HCT116 (cell line): ENCODE data around the gene SCARB1. TPM values are rescaled to one million over a fixed set of nuclear protein-coding genes. Genes with fewer than 3 reads are reported as not detected.

Experiments used
- ATAC-seq: fragments of 200-7000 bp; cut with Tn5 transposase; 2 replicates; pipeline ENCODE4 v1.9.1; 2020; ENCODE audit warnings: mild to moderate bottlenecking, moderate library complexity
- BruUV-seq: library from RNA; stranded (reverse); fragments of 400-500 nt; replicated peaks from 2 replicates; lab custom pipeline; 2021; lab: Mats Ljungman, UMichigan
- CTCF ChIA-PET: fragments of 300-600 bp; sonication (Branson Sonifier 250); formaldehyde crosslinking; loops from one replicate; lab custom pipeline; 2021; ENCODE audit warnings: antibody characterized with exemption; lab: Charles Lee
- POLR2A ChIA-PET: fragments of 300-600, 350-600 bp; sonication (Branson Sonifier 250); formaldehyde crosslinking; loops from one replicate; lab custom pipeline; 2021; ENCODE audit warnings: antibody characterized with exemption; lab: Charles Lee
- RAD21 ChIA-PET, 2 experiments: fragments of 300-600 bp; sonication (Branson Sonifier 250); formaldehyde crosslinking; loops; one replicate each; lab custom pipeline; 2023; ENCODE audit warnings: low total read pairs in 2 of 2; ENCODE audit not compliant: uncharacterized antibody in 2 of 2, unreplicated experiment in 2 of 2, low non-redundant PET in 1 of 2; lab: Charles Lee
- DNase-seq: peaks from one replicate; pipeline ENCODE4 v3.0.0-alpha.2; 2010; ENCODE audit warnings: low read depth, low spot score
- H2AFZ ChIP-seq: fragments of 200-600 bp; shearing (Covaris generic), sonication (generic); 2 replicates; pipeline ENCODE4 v1.6.1; 2017; ENCODE audit warnings: low read depth, mixed run types, mixed read lengths, antibody characterized with exemption, low read length; ENCODE audit not compliant: poor library complexity, severe bottlenecking
- H3K27ac ChIP-seq: 2 replicates; pipeline ENCODE4 v1.5.1; 2012; ENCODE audit warnings: low read depth, low read length
- H3K27me3 ChIP-seq: fragments of 200-600 bp; sonication (generic); 2 replicates; pipeline ENCODE4 v1.6.1; 2016; ENCODE audit warnings: mixed run types, low read length, mixed read lengths; ENCODE audit not compliant: insufficient read depth
- H3K36me3 ChIP-seq, 2 experiments: fragments of 200-500 bp in 1 of 2; fragments of 200-600 bp in 1 of 2; sonication (Bioruptor generic) in 1 of 2; sonication (generic) in 1 of 2; 2 replicates each; pipeline versions ENCODE4 v1.5.1 to v1.6.1; 2014 to 2016; ENCODE audit warnings: low read length in 2 of 2, inconsistent platforms in 1 of 2, mixed read lengths in 1 of 2, mixed run types in 1 of 2; ENCODE audit not compliant: insufficient read depth in 2 of 2, control insufficient read depth in 1 of 2
- H3K4me1 ChIP-seq, 2 experiments: fragments of 200-600 bp in 1 of 2; sonication (generic) in 1 of 2; 2 replicates each; pipeline versions ENCODE4 v1.5.1 to v1.6.1; 2012 to 2017; ENCODE audit warnings: low read length in 2 of 2, inconsistent platforms in 1 of 2, mild to moderate bottlenecking in 1 of 2, mixed read lengths in 1 of 2, mixed run types in 1 of 2, moderate library complexity in 1 of 2; ENCODE audit not compliant: insufficient read depth in 2 of 2, control insufficient read depth in 1 of 2
- H3K4me2 ChIP-seq: fragments of 200-600 bp; sonication (generic); 2 replicates; pipeline ENCODE4 v1.6.1; 2017; ENCODE audit warnings: mixed run types, low read length, mixed read lengths
- H3K4me3 ChIP-seq, 2 experiments: fragments of 200-600 bp in 1 of 2; sonication (generic) in 1 of 2; replicated peaks in 1 of 2; 2 replicates each; pipeline ENCODE4 v1.5.1; 2011 to 2016; ENCODE audit warnings: low read length in 2 of 2, control low read depth in 1 of 2, low read depth in 1 of 2, mild to moderate bottlenecking in 1 of 2, mixed read lengths in 1 of 2, mixed run types in 1 of 2
- H3K79me2 ChIP-seq: fragments of 200-600 bp; sonication (generic); 2 replicates; pipeline ENCODE4 v1.6.1; 2017; ENCODE audit warnings: mild to moderate bottlenecking, mixed run types, low read length, moderate library complexity, mixed read lengths; ENCODE audit not compliant: insufficient read depth
- H3K9ac ChIP-seq: fragments of 200-600 bp; sonication (generic); 2 replicates; pipeline ENCODE4 v1.6.1; 2016; ENCODE audit warnings: low read length, mixed read lengths
- H3K9me2 ChIP-seq: fragments of 200-600 bp; sonication (generic), shearing (Covaris generic); 2 replicates; pipeline ENCODE4 v1.6.1; 2017; ENCODE audit warnings: mixed run types, mild to moderate bottlenecking, moderate library complexity; ENCODE audit not compliant: insufficient read depth
- H3K9me3 ChIP-seq, 2 experiments: fragments of 200-500 bp in 1 of 2; fragments of 200-600 bp in 1 of 2; sonication (Bioruptor generic) in 1 of 2; sonication (generic) in 1 of 2; 2 replicates each; pipeline ENCODE4 v1.6.1; 2014 to 2017; ENCODE audit warnings: low read length in 2 of 2, mixed read lengths in 2 of 2, inconsistent platforms in 1 of 2, low read depth in 1 of 2, mild to moderate bottlenecking in 1 of 2, mixed run types in 1 of 2, moderate library complexity in 1 of 2; ENCODE audit not compliant: control insufficient read depth in 1 of 2, insufficient read depth in 1 of 2
- H4K20me1 ChIP-seq: fragments of 200-600 bp; sonication (generic), shearing (Covaris generic); 2 replicates; pipeline ENCODE4 v1.6.1; 2017; ENCODE audit warnings: mixed run types, mild to moderate bottlenecking, moderate library complexity; ENCODE audit not compliant: insufficient read depth
- EGR1 ChIP-seq: IDR thresholded peaks from 2 replicates; pipeline ENCODE4 v1.6.1; 2012; ENCODE audit warnings: low read depth
- ELF1 ChIP-seq: IDR thresholded peaks from 2 replicates; pipeline ENCODE4 v1.6.1; 2012; ENCODE audit warnings: low read depth, borderline replicate concordance
- FOSL1 ChIP-seq: IDR thresholded peaks from 2 replicates; pipeline ENCODE4 v1.6.1; 2012; ENCODE audit warnings: low read depth
- JUND ChIP-seq: IDR thresholded peaks from 2 replicates; pipeline ENCODE4 v1.6.1; 2012
- POLR2A ChIP-seq: IDR thresholded peaks from 2 replicates; pipeline ENCODE4 v1.7.0; 2011; ENCODE audit warnings: borderline replicate concordance; ENCODE audit not compliant: insufficient read depth, insufficient read length; ENCODE audit errors: extremely low read depth
- POLR2AphosphoS5 ChIP-seq: IDR thresholded peaks from 2 replicates; pipeline ENCODE4 v1.6.1; 2011; ENCODE audit warnings: mild to moderate bottlenecking, low read depth, low read length, moderate library complexity
- RAD21 ChIP-seq: IDR thresholded peaks from 2 replicates; pipeline ENCODE4 v1.6.1; 2012; ENCODE audit warnings: low read depth, mild to moderate bottlenecking
- SP1 ChIP-seq: IDR thresholded peaks from 2 replicates; pipeline ENCODE4 v1.6.1; 2012; ENCODE audit warnings: low read depth
- SRF ChIP-seq: IDR thresholded peaks from 2 replicates; pipeline ENCODE4 v1.6.1; 2012; ENCODE audit warnings: low read depth
- TCF7L2 ChIP-seq: IDR thresholded peaks from 2 replicates; pipeline ENCODE4 v1.7.0; 2011; ENCODE audit warnings: borderline replicate concordance, inconsistent platforms; ENCODE audit not compliant: insufficient read depth, insufficient read length; ENCODE audit errors: extremely low read depth
- ZFX ChIP-seq: fragments of 450-650 bp; IDR thresholded peaks from 2 replicates; pipeline ENCODE4 v1.6.1; 2017
- intact Hi-C: fragments of 100-400 bp; cut with micrococcal nuclease; formaldehyde crosslinking; loops from 2 replicates; pipeline ENCODE4 v1.10.0; 2022
- total RNA-seq: library from RNA; stranded (reverse); gene quantifications from one replicate; pipeline ENCODE4 v1.2.1, GENCODE V29; 2021; ENCODE audit not compliant: unreplicated experiment
- TF ChIP-seq, protein P1 (sequence below): IDR thresholded peaks from 2 replicates; pipeline ENCODE4 v1.6.1; 2012; ENCODE audit warnings: low read depth
- TF ChIP-seq, protein P2 (sequence below): IDR thresholded peaks from 2 replicates; pipeline ENCODE4 v1.6.1; 2012

The SCARB1 gene
- total RNA-seq, 1 experiment from 2014 or later = 95.5 TPM

DNA sequence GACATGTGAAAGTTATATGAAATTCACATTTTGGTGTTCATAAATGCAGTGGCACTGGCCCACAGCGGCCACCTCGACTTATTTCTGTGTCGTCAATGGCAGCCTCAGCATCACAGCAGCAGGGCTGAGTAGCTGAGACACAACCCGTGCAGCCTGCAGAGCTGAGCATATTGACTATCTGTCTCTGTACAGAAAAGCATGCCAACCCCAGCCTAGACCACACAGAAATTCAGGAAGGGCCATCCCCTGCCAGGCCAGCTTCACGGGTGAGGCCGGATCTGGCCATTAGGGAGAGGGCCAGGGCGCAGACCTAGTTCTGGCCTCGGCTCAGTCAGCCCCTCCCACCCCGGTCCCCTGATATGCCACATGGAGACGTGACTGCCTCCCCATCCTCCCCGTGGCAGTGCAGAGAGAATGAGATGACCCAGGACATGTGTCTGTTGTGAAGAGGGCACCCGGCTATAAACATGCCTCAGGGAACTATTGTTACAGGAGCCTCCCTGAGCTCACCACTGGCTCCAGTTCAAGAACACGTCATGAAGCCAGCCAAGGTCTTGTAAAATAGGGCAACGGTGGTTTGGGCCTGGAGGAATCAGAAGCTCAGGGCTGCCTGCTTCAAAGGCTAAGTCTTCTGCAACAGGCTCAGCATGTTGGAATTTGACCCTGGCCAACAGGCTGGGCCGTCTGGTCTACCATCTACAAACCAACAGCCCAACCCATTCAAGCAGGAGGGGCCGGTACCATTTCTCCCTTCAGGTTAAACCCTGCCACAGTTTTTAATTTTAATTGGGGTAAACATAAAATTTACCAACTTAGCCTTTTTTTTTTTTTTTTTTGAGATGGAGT, 25.5 kb downstream of the SCARB1 start (continued):
- TF ChIP-seq ELF1 (no peak), FOSL1 (peak; percentile 63), SRF (no peak)

DNA sequence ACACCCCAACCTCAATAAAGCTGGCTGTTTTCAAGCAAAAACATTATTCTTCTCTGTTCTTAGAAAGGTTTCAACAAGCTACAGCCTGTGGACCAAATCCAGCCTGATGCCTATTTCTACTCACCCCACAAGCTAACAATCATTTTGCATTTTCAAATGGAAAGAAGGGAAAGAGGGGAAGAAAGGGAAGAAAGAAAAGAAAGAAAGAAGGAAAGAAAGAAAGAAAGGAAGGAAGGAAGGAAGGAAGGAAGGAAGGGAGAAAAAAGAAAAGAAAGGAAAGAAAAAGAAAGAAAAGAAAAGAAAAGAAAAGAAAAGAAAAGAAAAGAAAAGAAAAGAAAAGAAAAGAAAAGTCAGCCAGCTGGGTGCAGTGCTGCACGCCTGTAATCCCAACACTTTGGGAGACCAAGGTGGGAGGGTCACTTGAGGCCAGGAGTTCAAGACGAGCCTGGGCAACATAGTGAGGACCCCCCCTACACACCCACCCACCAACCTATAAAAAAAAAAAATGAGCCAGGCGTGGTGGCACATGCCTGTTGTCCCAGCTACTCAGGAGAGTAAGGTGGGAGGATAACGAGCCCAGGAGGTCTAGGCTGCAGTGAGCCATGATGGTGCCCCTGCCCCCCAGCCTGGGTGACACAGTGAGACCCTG, 26.3 kb downstream of the SCARB1 start:
- intact Hi-C loops = no loop called here
- Histone ChIP-seq H3K4me3 (no peak overlapping the region), H2AFZ (no peak overlapping the region), H3K27me3 (no peaks in the 10 kb centered on the region), H3K4me1 (peaks cover 35 to 90% of the 10 kb centered on the region in 2 experiments), H3K4me2 (peak overlapping the region; percentile 61; the same call in 1 of the 2 replicates), H4K20me1 (no peaks in the 10 kb centered on the region), H3K9me3 (no peaks in the 10 kb centered on the region), H3K27ac (no peak overlapping the region), H3K36me3 (no peaks in the 10 kb centered on the region), H3K79me2 (peaks cover 68% of the 10 kb centered on the region), H3K9me2 (no peaks in the 10 kb centered on the region), H3K9ac (peak overlapping the region; percentile 42; the same call in 1 of the 2 replicates)
- TF ChIP-seq, protein P1, sequence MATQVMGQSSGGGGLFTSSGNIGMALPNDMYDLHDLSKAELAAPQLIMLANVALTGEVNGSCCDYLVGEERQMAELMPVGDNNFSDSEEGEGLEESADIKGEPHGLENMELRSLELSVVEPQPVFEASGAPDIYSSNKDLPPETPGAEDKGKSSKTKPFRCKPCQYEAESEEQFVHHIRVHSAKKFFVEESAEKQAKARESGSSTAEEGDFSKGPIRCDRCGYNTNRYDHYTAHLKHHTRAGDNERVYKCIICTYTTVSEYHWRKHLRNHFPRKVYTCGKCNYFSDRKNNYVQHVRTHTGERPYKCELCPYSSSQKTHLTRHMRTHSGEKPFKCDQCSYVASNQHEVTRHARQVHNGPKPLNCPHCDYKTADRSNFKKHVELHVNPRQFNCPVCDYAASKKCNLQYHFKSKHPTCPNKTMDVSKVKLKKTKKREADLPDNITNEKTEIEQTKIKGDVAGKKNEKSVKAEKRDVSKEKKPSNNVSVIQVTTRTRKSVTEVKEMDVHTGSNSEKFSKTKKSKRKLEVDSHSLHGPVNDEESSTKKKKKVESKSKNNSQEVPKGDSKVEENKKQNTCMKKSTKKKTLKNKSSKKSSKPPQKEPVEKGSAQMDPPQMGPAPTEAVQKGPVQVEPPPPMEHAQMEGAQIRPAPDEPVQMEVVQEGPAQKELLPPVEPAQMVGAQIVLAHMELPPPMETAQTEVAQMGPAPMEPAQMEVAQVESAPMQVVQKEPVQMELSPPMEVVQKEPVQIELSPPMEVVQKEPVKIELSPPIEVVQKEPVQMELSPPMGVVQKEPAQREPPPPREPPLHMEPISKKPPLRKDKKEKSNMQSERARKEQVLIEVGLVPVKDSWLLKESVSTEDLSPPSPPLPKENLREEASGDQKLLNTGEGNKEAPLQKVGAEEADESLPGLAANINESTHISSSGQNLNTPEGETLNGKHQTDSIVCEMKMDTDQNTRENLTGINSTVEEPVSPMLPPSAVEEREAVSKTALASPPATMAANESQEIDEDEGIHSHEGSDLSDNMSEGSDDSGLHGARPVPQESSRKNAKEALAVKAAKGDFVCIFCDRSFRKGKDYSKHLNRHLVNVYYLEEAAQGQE = no peak
- TF ChIP-seq SRF = no peak
- TF ChIP-seq RAD21 = no peak
- TF ChIP-seq SP1 = no peak
- TF ChIP-seq, protein P2, sequence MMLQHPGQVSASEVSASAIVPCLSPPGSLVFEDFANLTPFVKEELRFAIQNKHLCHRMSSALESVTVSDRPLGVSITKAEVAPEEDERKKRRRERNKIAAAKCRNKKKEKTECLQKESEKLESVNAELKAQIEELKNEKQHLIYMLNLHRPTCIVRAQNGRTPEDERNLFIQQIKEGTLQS = no peak
- TF ChIP-seq FOSL1 = no peak
- TF ChIP-seq ZFX = no peak
- TF ChIP-seq POLR2AphosphoS5 = no peak
- no peak for TF ChIP-seq EGR1
- no peak for TF ChIP-seq TCF7L2
- TF ChIP-seq POLR2A = no peak
- TF ChIP-seq JUND = no peak
- RAD21 ChIA-PET = interaction anchor here (0.5 to 0.7 kb wide), 3 partner anchors 23 to 368 kb away, joined by 3 read pairs; no protein-coding TSS in a partner anchor
- POLR2A ChIA-PET = interaction anchor here (1.0 to 1.8 kb wide), 2 partner anchors 80 to 103 kb away, joined by 3 to 4 read pairs; no protein-coding TSS in a partner anchor
- ATAC-seq (no peak), DNase-seq (no peak)
- CTCF ChIA-PET = no interaction called here
- no TSS peak for BruUV-seq
